Measurements from ENCODE around the gene DTWD2.
"Not testable (repeated sequence)": the region's sequence is repeated elsewhere in the genome, so short reads cannot be mapped to it uniquely, and the experiment has no call there.

DTWD2 gene

DNA sequence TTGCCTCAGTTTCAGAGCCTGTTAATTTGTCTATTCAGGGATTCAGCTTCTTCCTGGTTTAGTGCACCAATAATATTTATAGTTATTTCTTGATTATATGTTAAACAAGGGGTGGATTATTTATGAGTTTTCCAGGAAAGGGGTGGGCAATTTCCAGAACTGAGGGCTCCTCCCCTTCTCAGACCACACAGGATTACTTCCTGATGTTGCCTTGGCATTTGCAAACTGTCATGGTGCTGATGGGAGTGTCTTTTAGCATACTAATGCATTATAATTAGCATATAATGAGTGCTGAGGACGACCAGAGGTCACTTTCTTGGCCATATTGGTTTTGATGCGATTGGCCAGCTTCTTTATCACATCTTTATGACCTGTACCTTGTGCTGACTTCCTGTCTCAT, 6.2 kb upstream of the DTWD2 start:
- no peak for DNase-seq

- not testable (repeated sequence) for DNase-seq
Observed at GRCh38 chr5:118993118-118993517, 4.8 kb upstream of the DTWD2 start.

- DNase-seq = not testable (repeated sequence)
Observed at GRCh38 chr5:118992055-118992454, 3.7 kb upstream of the DTWD2 start.

GRCh38 chr5:118990582-118990981, 2.2 kb upstream of the DTWD2 start:
- no peak for DNase-seq

GRCh38 chr5:118989816-118990215, 1.5 kb upstream of the DTWD2 start:
- DNase-seq = no peak

DNA sequence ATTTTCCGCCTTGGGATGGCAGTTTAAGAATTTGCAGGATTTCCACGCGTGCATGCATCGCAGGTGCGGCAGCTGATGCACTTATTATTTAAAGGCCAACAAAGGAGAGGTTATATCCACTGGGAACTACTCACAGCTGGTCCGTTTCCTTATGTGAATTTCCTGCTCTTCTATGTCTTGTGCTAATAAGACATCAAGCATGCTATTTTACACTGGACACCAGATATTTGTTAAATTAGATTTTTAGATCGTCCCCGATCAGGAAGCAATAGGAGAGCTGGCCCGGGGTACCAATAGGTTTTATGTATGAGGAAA, 476 bp upstream of the DTWD2 start:
- no peak for DNase-seq

- no peak for DNase-seq
Observed at GRCh38 chr5:118984602-118985001, 3.7 kb downstream of the DTWD2 start.

DNA sequence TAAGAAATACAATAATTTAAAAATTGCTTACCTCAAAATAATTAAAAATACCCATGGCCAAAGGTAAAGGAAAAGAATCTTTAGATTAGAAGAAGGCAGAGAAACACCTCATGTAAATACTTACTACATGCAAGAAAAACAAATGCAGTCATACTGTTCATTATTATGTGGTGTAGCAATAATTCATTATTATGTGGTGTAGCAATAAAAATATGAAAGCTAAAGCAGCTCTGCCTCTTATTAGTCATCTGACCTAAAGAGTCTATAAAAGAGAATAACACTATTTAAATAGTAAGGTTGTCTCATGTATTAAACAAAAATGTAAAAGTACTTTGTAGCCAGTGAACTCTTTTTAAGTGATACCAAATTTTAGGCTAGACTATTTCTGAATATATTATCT, 6.6 kb downstream of the DTWD2 start:
- DNase-seq = no peak

DNA sequence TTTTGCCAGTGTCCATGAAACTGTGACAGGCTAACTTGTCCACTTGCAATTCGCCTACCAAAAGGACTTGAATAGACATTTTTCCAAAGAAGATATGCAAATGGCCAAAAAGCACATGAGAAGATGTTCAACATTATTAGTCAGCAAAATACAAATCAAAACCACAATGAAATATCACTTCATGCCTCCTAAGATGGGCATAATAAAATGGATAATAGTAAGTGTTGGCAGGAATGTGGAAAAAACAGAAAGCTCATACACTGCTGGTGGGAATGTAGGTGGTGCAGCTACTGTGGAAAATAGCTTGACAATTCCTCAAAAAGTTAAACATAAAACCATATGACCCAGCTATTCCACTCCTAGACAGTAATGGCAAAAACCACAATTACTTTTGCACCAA, 7.9 kb downstream of the DTWD2 start:
- no peak for DNase-seq

DNA sequence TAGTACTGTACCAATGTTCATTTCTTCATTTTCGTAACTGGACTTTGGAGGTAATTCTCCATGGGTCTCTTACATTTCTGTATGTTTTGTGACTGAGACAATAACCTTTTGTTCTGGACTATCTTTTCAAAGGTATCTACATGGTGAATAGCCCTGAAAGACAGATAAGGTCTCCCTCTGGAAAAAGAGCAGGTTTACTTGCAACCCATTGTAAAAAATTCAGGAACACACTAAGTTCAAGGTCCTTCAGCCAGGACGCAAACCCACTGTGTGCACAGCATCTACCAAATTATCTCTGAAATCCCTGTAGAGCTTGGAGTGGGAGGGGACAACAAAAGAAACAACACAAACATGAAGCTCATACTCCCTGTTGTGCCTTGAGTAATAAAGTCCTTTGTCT, 8.3 kb downstream of the DTWD2 start:
- no peak for DNase-seq

- DNase-seq = not testable (repeated sequence)
Observed at GRCh38 chr5:118973779-118974445, 14.4 kb downstream of the DTWD2 start.

DNA sequence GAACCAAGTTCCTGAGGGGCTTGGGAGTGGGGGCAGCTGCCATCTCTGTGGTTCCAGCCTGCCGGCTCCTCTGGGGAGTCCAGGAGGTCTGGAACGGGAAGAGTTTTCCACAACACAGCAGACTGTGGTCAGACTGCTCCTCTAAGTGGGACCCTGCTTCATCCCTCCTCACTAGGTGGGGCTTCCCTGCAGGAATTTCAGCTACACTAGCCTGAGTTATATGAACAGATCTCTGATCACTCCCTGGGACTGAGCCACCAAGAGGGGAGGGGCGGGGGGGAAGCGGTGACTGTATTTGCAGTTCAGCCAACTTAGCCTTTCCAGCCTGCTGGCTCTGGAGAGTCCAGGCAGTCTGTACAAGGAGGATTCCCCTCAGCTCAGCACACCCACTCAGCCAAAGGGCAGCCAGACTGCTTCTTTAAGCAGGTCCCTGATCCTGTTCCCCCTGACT, 19.4 kb downstream of the DTWD2 start:
- no peak for DNase-seq

GRCh38 chr5:118968406-118968911, 19.9 kb downstream of the DTWD2 start:
- DNase-seq = no peak

- DNase-seq = no peak
Observed at GRCh38 chr5:118967059-118967508, 21.3 kb downstream of the DTWD2 start.

GRCh38 chr5:118965890-118966289, 22.5 kb downstream of the DTWD2 start:
- DNase-seq = no peak

- not testable (repeated sequence) for DNase-seq
Observed at GRCh38 chr5:118964970-118965369, 23.4 kb downstream of the DTWD2 start.

DNA sequence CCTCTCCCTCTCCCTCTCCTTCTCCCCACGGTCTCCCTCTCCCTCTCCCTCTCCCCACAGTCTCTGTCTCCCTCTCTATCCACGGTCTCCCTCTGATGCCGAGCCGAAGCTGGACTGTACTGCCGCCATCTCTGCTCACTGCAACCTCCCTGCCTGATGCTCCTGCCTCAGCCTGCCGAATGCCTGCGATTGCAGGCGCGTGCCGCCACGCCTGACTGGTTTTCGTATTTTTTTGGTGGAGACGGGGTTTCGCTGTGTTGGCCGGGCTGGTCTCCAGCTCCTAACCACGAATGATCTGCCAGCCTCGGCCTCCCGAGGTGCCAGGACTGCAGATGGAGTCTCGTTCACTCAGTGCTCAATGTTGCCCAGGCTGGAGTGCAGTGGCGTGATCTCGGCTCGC, 24.0 kb downstream of the DTWD2 start:
- not testable (repeated sequence) for DNase-seq

DNA sequence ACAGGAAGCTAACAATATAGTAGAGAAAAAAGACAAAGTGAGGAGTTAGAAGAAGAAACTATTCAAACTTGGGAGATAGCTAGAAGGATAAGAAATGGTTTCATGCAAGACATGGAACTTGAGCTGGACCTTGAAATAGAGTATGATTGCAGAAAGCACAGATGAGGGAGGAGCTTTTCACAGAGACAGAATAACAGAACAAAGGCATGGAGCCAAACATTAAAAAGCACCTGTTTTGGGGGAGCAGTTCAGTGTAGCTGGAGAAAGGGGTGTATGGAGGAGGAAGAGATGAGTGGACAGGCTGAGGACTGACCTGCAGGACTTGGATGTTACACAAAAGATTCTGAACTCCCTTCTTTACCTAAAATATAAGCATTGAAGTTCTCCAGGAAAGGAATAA, 25.2 kb downstream of the DTWD2 start:
- no peak for DNase-seq

DNA sequence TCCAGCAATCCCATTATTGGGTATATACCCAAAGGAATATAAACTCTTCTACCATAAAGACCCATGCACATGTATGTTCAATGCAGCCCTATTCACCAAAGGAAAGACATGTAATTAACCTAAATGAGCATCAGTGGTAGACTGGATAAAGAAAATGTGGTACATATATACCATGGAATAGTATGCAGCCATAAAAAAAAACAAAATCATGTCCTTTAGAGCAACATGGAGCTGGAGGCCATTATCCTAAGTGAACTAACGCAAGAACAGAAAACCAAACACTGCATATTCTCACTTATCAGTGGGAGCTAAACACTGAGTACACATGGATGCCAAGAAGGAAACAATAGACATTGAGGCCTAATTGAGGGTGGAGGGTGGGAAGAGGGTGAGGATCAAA, 27.8 kb downstream of the DTWD2 start:
- no peak for DNase-seq

DNA sequence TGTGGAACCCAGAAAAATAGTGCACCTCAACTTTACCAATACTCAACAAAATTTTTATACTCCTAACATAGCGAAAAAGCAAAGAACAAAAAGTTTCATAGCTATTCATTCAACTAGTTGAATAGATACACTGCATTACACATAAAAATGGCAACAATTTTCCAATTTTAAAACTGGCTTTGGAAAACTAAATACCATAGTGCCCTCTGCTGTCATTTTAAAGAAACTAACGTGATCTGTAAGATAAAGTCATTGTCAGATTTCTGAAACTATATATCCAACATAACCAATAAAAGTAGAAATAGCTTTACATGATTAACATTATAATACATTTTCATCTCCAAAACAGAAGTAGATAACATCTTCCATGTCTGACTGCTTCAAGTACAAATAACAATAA, 31.6 kb downstream of the DTWD2 start:
- no peak for DNase-seq

- no peak for DNase-seq
Observed at GRCh38 chr5:118953652-118954005, 34.7 kb downstream of the DTWD2 start.

GRCh38 chr5:118952992-118953651, 35.2 kb downstream of the DTWD2 start:
- no peak for DNase-seq

- DNase-seq = not testable (repeated sequence)
Observed at GRCh38 chr5:118952306-118952705, 36.0 kb downstream of the DTWD2 start.

DNA sequence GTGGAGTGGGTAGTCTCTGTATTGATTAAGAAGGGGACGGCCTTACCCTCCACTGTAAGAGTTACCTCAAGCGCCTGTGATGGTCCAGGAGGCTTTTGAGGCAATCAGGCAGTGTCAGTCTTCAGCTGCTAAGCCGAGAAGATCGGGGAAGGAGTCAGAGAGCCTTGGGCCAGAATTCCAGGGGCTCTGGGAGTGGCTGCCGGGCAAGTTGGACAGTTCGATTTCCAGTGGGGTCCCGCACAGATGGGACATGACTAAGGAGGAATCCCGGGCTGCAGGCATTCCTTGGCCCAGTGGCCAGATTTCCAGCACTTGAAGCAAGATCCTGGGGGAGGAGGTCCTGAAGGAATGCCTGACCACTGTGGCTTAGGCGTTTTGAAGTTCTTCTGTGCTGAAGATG, 38.0 kb downstream of the DTWD2 start:
- not testable (repeated sequence) for DNase-seq

Measured in activated CD4-positive, alpha-beta T cell treated with anti-CD3 and anti-CD28 coated beads, Interleukin-2, amount 50 U/mL, for 4 hours (primary cell).